H1 (cell line): ENCODE results near the gene PTCH2. TPM values are rescaled to one million over a fixed set of nuclear protein-coding genes. Genes with fewer than 3 reads are reported as not detected.

Experiments used
- CTCF ChIA-PET: fragments of 300-600 bp; sonication (Branson Sonifier 250); formaldehyde crosslinking; loops from one replicate; lab custom pipeline; 2021; ENCODE audit not compliant: partially characterized antibody; lab: Charles Lee
- POLR2A ChIA-PET: fragments of 300-600 bp; sonication (Branson Sonifier 250); formaldehyde crosslinking; loops from one replicate; lab custom pipeline; 2021; ENCODE audit warnings: inconsistent platforms; ENCODE audit not compliant: partially characterized antibody; lab: Charles Lee
- DNase-seq, 2 experiments: peaks; one replicate each; pipeline versions ENCODE4 v3.0.0 to v3.0.0-alpha.2; 2010 to 2022; ENCODE audit warnings: low spot score in 2 of 2, low read depth in 1 of 2, mixed read lengths in 1 of 2
- FAIRE-seq: peaks from 2 replicates; lab custom pipeline; 2011; peaks lifted over from hg19 to GRCh38; lab: Jason Lieb, UNC
- H2AFZ ChIP-seq: 2 replicates; pipeline ENCODE4 v1.8.1; 2012; ENCODE audit warnings: low read length, inconsistent platforms
- H2AK5ac ChIP-seq: 2 replicates; pipeline ENCODE4 v1.6.1; 2013; ENCODE audit warnings: low read depth, low read length
- H2BK120ac ChIP-seq: replicated peaks from 2 replicates; pipeline ENCODE3; 2013; ENCODE audit warnings: low read depth, low read length, inconsistent platforms
- H2BK12ac ChIP-seq: 2 replicates; pipeline ENCODE4 v1.6.1; 2013; ENCODE audit warnings: low read depth, low read length
- H2BK15ac ChIP-seq: 2 replicates; pipeline ENCODE4 v1.6.1; 2013; ENCODE audit warnings: low read length
- H2BK20ac ChIP-seq: 2 replicates; pipeline ENCODE4 v1.6.1; 2013; ENCODE audit warnings: low read length
- H2BK5ac ChIP-seq: 2 replicates; pipeline ENCODE4 v1.6.1; 2013; ENCODE audit warnings: low read depth, low read length
- H3K14ac ChIP-seq: 2 replicates; pipeline ENCODE4 v1.6.1; 2013; ENCODE audit warnings: inconsistent platforms; ENCODE audit not compliant: insufficient read length
- H3K18ac ChIP-seq: 2 replicates; pipeline ENCODE4 v1.6.1; 2013; ENCODE audit warnings: low read length; ENCODE audit errors: extremely low read depth
- H3K23ac ChIP-seq: 2 replicates; pipeline ENCODE4 v1.6.1; 2013; ENCODE audit warnings: inconsistent platforms; ENCODE audit not compliant: insufficient read length
- H3K23me2 ChIP-seq: 2 replicates; pipeline ENCODE4 v1.6.1; 2013; ENCODE audit warnings: low read depth, low read length
- H3K27ac ChIP-seq: 2 replicates; pipeline ENCODE4 v1.6.1; 2011; ENCODE audit warnings: low read depth, low read length, inconsistent platforms
- H3K27me3 ChIP-seq, 4 experiments: replicated peaks in 1 of 4; 1 replicate in 1 of 4; 2 replicates in 3 of 4; pipeline versions ENCODE4 v1.6.1 to v1.8.1; 2011 to 2013; ENCODE audit warnings: low read length in 3 of 4, mild to moderate bottlenecking in 3 of 4, inconsistent platforms in 2 of 4, mixed read lengths in 2 of 4, moderate library complexity in 1 of 4; ENCODE audit not compliant: control insufficient read depth in 3 of 4, insufficient read depth in 3 of 4; ENCODE audit errors: extremely low read depth in 1 of 4
- H3K36me3 ChIP-seq, 4 experiments: 2 replicates each; pipeline versions ENCODE4 v1.6.1 to v1.8.1; 2011 to 2013; ENCODE audit warnings: mild to moderate bottlenecking in 4 of 4, low read length in 3 of 4, moderate library complexity in 2 of 4, control low read depth in 1 of 4, inconsistent platforms in 1 of 4; ENCODE audit not compliant: insufficient read depth in 4 of 4, control insufficient read depth in 2 of 4
- H3K4ac ChIP-seq: replicated peaks from 2 replicates; pipeline ENCODE3; 2013; ENCODE audit warnings: low read length, low read depth, mixed read lengths, inconsistent platforms; ENCODE audit not compliant: insufficient read length
- H3K4me1 ChIP-seq, 4 experiments: replicated peaks in 1 of 4; 1 replicate in 1 of 4; 2 replicates in 3 of 4; pipeline versions ENCODE4 v1.6.1 to v1.8.1; 2011 to 2013; ENCODE audit warnings: low read length in 3 of 4, inconsistent platforms in 2 of 4, mixed read lengths in 1 of 4; ENCODE audit not compliant: insufficient read depth in 4 of 4, control insufficient read depth in 3 of 4
- H3K4me2 ChIP-seq, 2 experiments: 2 replicates each; pipeline versions ENCODE4 v1.6.1 to v1.8.1; 2011 to 2013; ENCODE audit warnings: low read depth in 2 of 2, low read length in 2 of 2, control low read depth in 1 of 2, inconsistent platforms in 1 of 2, mild to moderate bottlenecking in 1 of 2; ENCODE audit not compliant: insufficient read depth in 1 of 2
- H3K4me3 ChIP-seq, 4 experiments: fragments of 200-600, 300-600 bp in 1 of 4; sonication (generic), shearing (Covaris generic), sonication (Bioruptor Twin) in 1 of 4; 2 replicates each; pipeline versions ENCODE4 v1.5.1 to v1.8.1; 2011 to 2016; ENCODE audit warnings: low read length in 4 of 4, low read depth in 3 of 4, control low read depth in 2 of 4, inconsistent platforms in 2 of 4, mild to moderate bottlenecking in 2 of 4, mixed read lengths in 1 of 4, moderate library complexity in 1 of 4; ENCODE audit not compliant: insufficient read depth in 2 of 4; ENCODE audit errors: extremely low read depth in 1 of 4
- H3K56ac ChIP-seq: replicated peaks from 2 replicates; pipeline ENCODE3; 2013; ENCODE audit warnings: low read depth, mild to moderate bottlenecking, mixed read lengths, low read length, inconsistent platforms; ENCODE audit not compliant: insufficient read length
- H3K79me1 ChIP-seq: 2 replicates; pipeline ENCODE4 v1.6.1; 2013; ENCODE audit warnings: low read depth, low read length, control low read depth
- H3K79me2 ChIP-seq, 2 experiments: 2 replicates each; pipeline versions ENCODE4 v1.6.1 to v1.8.1; 2012 to 2013; ENCODE audit warnings: low read length in 2 of 2, mild to moderate bottlenecking in 2 of 2, inconsistent platforms in 1 of 2; ENCODE audit not compliant: insufficient read depth in 2 of 2, control insufficient read depth in 1 of 2
- H3K9ac ChIP-seq, 4 experiments: replicated peaks in 1 of 4; 1 replicate in 1 of 4; 2 replicates in 3 of 4; pipeline versions ENCODE4 v1.6.1 to v1.8.1; 2011 to 2013; ENCODE audit warnings: low read depth in 3 of 4, low read length in 3 of 4, control low read depth in 2 of 4, mild to moderate bottlenecking in 2 of 4, moderate library complexity in 2 of 4, inconsistent platforms in 1 of 4; ENCODE audit errors: extremely low read depth in 1 of 4
- H3K9me3 ChIP-seq, 2 experiments: 2 replicates each; pipeline versions ENCODE4 v1.6.1 to v1.8.1; 2012 to 2013; ENCODE audit warnings: mild to moderate bottlenecking in 2 of 2, moderate library complexity in 2 of 2, control low read depth in 1 of 2, inconsistent platforms in 1 of 2, low read depth in 1 of 2, low read length in 1 of 2, mixed read lengths in 1 of 2; ENCODE audit not compliant: insufficient read depth in 2 of 2
- H4K20me1 ChIP-seq, 2 experiments: replicated peaks in 1 of 2; 2 replicates each; pipeline versions ENCODE3 to v1.8.1; 2011 to 2013; ENCODE audit warnings: inconsistent platforms in 2 of 2, low read length in 2 of 2, mild to moderate bottlenecking in 1 of 2; ENCODE audit not compliant: insufficient read depth in 2 of 2, control insufficient read depth in 1 of 2
- H4K5ac ChIP-seq: 2 replicates; pipeline ENCODE4 v1.6.1; 2013; ENCODE audit warnings: low read length, low read depth, mixed read lengths, inconsistent platforms; ENCODE audit not compliant: insufficient read length
- H4K8ac ChIP-seq: 2 replicates; pipeline ENCODE4 v1.8.0; 2013; ENCODE audit warnings: mild to moderate bottlenecking, moderate library complexity, low read length, inconsistent platforms; ENCODE audit not compliant: insufficient read depth; ENCODE audit errors: extremely low read depth
- H4K91ac ChIP-seq: replicated peaks from 2 replicates; pipeline ENCODE3; 2013; ENCODE audit warnings: low read length, mixed read lengths, inconsistent platforms; ENCODE audit not compliant: insufficient read length
- CREB1 ChIP-seq: IDR thresholded peaks from 2 replicates; pipeline ENCODE4 v1.6.1; 2012; ENCODE audit warnings: inconsistent platforms
- EP300 ChIP-seq, 2 experiments: IDR thresholded peaks; 1 replicate in 1 of 2; 2 replicates in 1 of 2; pipeline ENCODE4 v1.6.1; 2011 to 2012; ENCODE audit warnings: low read depth in 2 of 2, low read length in 2 of 2, mild to moderate bottlenecking in 2 of 2, borderline replicate concordance in 1 of 2, inconsistent platforms in 1 of 2, moderate library complexity in 1 of 2
- FOSL1 ChIP-seq: IDR thresholded peaks from 2 replicates; pipeline ENCODE4 v1.6.1; 2011; ENCODE audit warnings: mild to moderate bottlenecking, low read depth, low read length, moderate library complexity; ENCODE audit not compliant: insufficient read depth
- GABPA ChIP-seq: IDR thresholded peaks from 2 replicates; pipeline ENCODE4 v1.6.1; 2011; ENCODE audit warnings: mild to moderate bottlenecking, low read length, moderate library complexity, borderline replicate concordance; ENCODE audit not compliant: insufficient read depth
- HDAC2 ChIP-seq, 2 experiments: fragments of 300-600 bp in 1 of 2; sonication (generic) in 1 of 2; IDR thresholded peaks; 2 replicates each; pipeline ENCODE4 v1.6.1; 2011 to 2012; ENCODE audit warnings: low read depth in 2 of 2, low read length in 2 of 2, mild to moderate bottlenecking in 2 of 2, moderate library complexity in 2 of 2, borderline replicate concordance in 1 of 2, inconsistent platforms in 1 of 2
- PHF8 ChIP-seq: fragments of 200-600 bp; sonication (generic); conservative IDR thresholded peaks from 2 replicates; pipeline ENCODE4 v1.7.1; 2012; ENCODE audit warnings: low read depth, mild to moderate bottlenecking, inconsistent platforms, low read length, moderate library complexity
- SIN3A ChIP-seq, 2 experiments: IDR thresholded peaks in 1 of 2; conservative IDR thresholded peaks in 1 of 2; 2 replicates each; pipeline ENCODE4 v1.6.1; 2011 to 2012; ENCODE audit warnings: low read length in 2 of 2, improper control_type of control experiment in 1 of 2, low read depth in 1 of 2, mild to moderate bottlenecking in 1 of 2
- WGBS, 2 experiments: shearing (Covaris generic) in 1 of 2; methylation state at CpG; one replicate each; pipeline versions ENCODE4 v1.1.6 to v1.1.7; 2013 to 2015; ENCODE audit warnings: low lambda C conversion rate in 2 of 2, mixed read lengths in 2 of 2, inconsistent platforms in 1 of 2, low coverage in 1 of 2, missing lambda C conversion rate in 1 of 2; ENCODE audit not compliant: insufficient replicate concordance in 2 of 2, insufficient coverage in 1 of 2, insufficient read length in 1 of 2; ENCODE audit errors: extremely low coverage in 1 of 2, missing lambda C conversion rate in 1 of 2; 5-methylcytosine and 5-hydroxymethylcytosine counted together
- polyA plus RNA-seq, 7 experiments: library from polyadenylated mRNA; depleted of rRNA in 3 of 7; stranded (reverse) in 5 of 7; unstranded in 2 of 7; fragments of >200 nt in 5 of 7; fragments of 200-250 nt in 2 of 7; gene quantifications; 1 replicate in 5 of 7; 2 replicates in 1 of 7; 4 replicates in 1 of 7; pipeline versions ENCODE4 v1.2.1 to v1.2.3, GENCODE V29; 2011 to 2013; ENCODE audit warnings: missing spikeins in 2 of 7, mixed read lengths in 2 of 7
- total RNA-seq: library from RNA; stranded (reverse); fragmentation: NEBNext Ultra II Directional; extraction: Animal tissue kit (Norgen Biotek cat#: 25700); gene quantifications from 2 replicates; pipeline ENCODE4 v1.2.1, GENCODE V29; 2021
- TF ChIP-seq, protein P1 (sequence below): IDR thresholded peaks from 2 replicates; pipeline ENCODE4 v1.6.1; 2012; ENCODE audit warnings: inconsistent platforms

Gene PTCH2
- total and polyA plus RNA-seq, 2 of the 8 experiments (the other 6 are each of a cell fraction or from before 2014, with no cell fraction given), result 0.35 to 1.2 TPM

DNA sequence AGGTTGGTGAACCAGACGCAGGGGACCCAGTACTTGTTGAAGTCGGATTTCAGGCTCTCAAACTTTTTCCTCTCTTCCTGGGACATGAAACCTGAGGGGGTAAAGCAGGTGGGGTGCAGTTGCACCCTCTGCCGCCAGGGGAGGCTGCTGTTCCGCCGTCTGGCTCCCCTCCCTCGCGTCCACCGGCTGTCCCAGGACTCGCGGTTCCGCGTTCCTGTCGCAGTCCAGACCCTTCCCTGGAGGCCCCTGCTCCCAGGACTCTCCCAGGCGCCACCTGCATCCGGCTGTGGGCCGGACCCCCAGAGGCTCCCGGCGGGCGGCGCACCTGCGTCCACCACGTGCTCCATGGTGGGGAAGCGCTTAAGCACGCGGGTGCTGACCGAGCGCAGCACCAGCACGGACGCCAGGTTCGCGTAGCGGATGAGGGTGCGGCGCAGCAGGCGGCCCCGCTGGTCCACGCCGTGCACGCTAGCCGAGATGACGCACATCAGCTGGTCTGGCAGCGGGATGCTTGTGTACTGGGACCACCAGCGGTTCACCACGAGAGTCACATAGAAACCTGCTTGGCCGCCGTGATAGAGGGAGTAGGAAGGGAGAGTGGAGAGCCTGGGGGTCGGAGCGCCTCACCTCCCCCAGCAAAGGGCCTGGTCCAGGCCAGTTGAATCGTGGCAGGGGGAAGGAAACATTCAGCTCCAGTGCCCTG lies 56.8 kb downstream of the PTCH2 start:
- Histone ChIP-seq H3K9ac (peak overlapping the region in 3 of 4 experiments; percentile 17 to 50 (median 45); a peak in 4 of 7 replicates), H2BK120ac (no peak overlapping the region), H3K23me2 (peaks cover 6% of the 10 kb centered on the region; the same call in 1 of the 2 replicates), H3K4me2 (peak overlapping the region; percentile 64 to 74), H3K14ac (no peak overlapping the region), H2BK20ac (no peak overlapping the region; the same call in 1 of the 2 replicates), H4K20me1 (no peaks in the 10 kb centered on the region), H3K4me1 (peaks cover 4 to 18% (median 14%) of the 10 kb centered on the region in 4 experiments), H2AK5ac (0 out of 2 replicates have a peak overlapping the region, but pooled peaks have one; percentile 91), H3K4ac (peak overlapping the region; percentile 69), H2AFZ (peak overlapping the region; percentile 31; the same call in 1 of the 2 replicates), H3K79me1 (0 out of 2 replicates have a peak, but pooled peaks cover 2% of the 10 kb centered on the region), H3K27me3 (peaks cover 0 to 7% (median 2%) of the 10 kb centered on the region in 4 experiments; a peak in 3 of 7 replicates), H3K18ac (peak overlapping the region; percentile 97), H3K56ac (no peak overlapping the region), H3K4me3 (peak overlapping the region; percentile 17 to 58 (median 46)), H4K91ac (peak overlapping the region; percentile 90), H3K9me3 (no peaks in the 10 kb centered on the region), H2BK5ac (peak overlapping the region; percentile 60; the same call in 1 of the 2 replicates), H3K27ac (no peak overlapping the region), H4K8ac (peak overlapping the region; percentile 82; the same call in 1 of the 2 replicates), H3K23ac (no peak overlapping the region), H3K36me3 (peaks cover 0 to under 1% (median 0%) of the 10 kb centered on the region in 4 experiments; a peak in 1 of 8 replicates), H2BK15ac (peak overlapping the region; percentile 99; the same call in 1 of the 2 replicates), H2BK12ac (peak overlapping the region; percentile 96; the same call in 1 of the 2 replicates), H4K5ac (peak overlapping the region; percentile 20), H3K79me2 (no peaks in the 10 kb centered on the region)
- DNase-seq, result peak in 1 of 2 experiments; percentile 94
- ChIA-PET CTCF (interaction anchor here (0.6 to 10.4 kb wide), 29 partner anchors 7 to 815 kb away, joined by 3 to 67 read pairs (median 6); partner anchors contain the start of genes BTBD19, HECTD3, PLK3 and RNU5D-1), POLR2A (interaction anchor here (0.6 to 23.6 kb wide), 11 partner anchors 8 to 60 kb away, joined by 3 to 428 read pairs (median 6); partner anchors contain the start of genes BTBD19, DYNLT4, PLK3 and RNU5D-1)
- no peak for FAIRE-seq
- WGBS, 2 experiments, result 8% methylated on average over 49 of the region's 49 CpGs; no CpG with 5 or more reads in 1 of the 2 experiments
- peak; percentile 26 to 65; a peak in 1 of 4 replicates for TF ChIP-seq HDAC2 (IDR thresholded peaks at IDR 0.05; ENCODE audit: borderline replicate concordance in 1 of 2, low read depth in 2 of 2, low read length in 2 of 2)
- 0 out of 2 replicates have a peak, but pooled peaks have one; percentile 52 for TF ChIP-seq GABPA
- TF ChIP-seq EP300 (IDR thresholded peaks at IDR 0.05; ENCODE audit: borderline replicate concordance in 1 of 2, low read depth in 2 of 2, low read length in 2 of 2), result peak in 1 of 2 experiments; percentile 98; a peak in 1 of 3 replicates
- TF ChIP-seq CREB1, result peak; percentile 35
- TF ChIP-seq SIN3A (conservative IDR thresholded peaks at IDR 0.05 in 1 of 2, IDR thresholded peaks at IDR 0.05 in 1 of 2; ENCODE audit: low read depth in 1 of 2, low read length in 2 of 2), result peak in 1 of 2 experiments; percentile 60; a peak in 1 of 4 replicates
- TF ChIP-seq PHF8, result peak; percentile 60; the same call in 1 of the 2 replicates
- no peak for TF ChIP-seq FOSL1
- TF ChIP-seq, protein P1, sequence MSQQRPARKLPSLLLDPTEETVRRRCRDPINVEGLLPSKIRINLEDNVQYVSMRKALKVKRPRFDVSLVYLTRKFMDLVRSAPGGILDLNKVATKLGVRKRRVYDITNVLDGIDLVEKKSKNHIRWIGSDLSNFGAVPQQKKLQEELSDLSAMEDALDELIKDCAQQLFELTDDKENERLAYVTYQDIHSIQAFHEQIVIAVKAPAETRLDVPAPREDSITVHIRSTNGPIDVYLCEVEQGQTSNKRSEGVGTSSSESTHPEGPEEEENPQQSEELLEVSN, result peak; percentile 87
